ENCODE data around the gene YTHDF1. TPM values are rescaled to one million over a fixed set of nuclear protein-coding genes. Genes with fewer than 3 reads are reported as not detected.
A peak's percentile ranks its signal among the peaks of the same experiment; 100 is the strongest.

Gene YTHDF1
- total RNA-seq, 1 donor from 2014 or later, result 36.1 TPM

DNA sequence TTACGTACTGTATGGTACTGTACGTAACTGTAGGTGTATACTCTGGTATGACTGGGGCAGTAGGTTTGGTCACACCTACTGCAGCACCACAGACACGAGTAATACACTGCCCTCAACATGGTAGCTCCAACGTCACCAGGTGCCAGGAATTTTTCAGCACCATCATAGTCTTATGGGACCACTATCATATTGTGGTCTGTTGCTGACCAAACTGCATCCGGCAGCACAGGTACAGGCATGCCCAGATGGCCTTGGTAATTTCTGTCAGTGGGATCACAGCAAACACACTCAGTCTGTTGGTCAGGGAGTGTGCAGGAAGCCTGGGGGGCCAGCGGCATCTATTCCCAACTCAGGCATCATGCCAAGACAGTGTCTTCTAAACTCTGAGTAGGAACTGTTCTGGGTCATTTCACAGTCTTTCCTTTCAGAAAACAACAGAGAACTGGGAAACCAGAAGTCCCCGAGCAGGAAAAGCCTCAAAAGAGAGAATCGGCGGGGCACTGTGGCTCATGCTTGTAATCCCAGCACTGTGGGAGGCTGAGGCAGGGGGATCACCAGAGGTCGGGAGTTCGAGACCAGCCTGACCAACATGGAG lies 5.8 kb downstream of the YTHDF1 start:
- DNase-seq (ENCODE audit: low read depth), result no peak

DNA sequence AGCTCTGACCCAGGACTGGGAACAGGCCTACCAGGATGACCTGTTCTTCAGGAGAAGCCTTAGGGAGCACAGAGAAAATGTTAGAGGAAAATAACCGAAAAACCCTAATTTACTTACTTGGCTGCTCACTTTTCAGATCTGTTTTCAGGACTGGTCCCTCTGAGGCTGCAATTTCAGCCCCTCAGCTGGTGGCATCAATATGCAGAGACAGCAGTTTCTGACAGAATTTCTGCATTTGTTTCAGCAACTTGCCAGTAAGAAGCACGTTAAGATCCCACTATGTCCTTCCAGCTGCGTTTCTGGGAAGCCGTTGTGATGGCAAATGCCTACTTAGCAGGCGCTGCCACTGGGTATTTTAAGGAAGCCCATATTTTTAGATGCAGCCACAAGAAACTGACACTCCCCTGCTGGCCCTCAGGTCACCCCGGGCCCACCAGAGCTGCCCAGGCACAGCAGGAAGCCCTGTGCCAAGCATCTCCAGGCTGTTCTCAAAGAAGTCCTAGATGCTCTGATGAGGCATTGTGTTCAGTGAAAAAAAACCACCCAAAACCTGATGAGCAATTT lies 7.5 kb downstream of the YTHDF1 start:
- DNase-seq (ENCODE audit: low read depth), result peak; percentile 76

GRCh38 chr20:63206878-63207277 lies 9.1 kb downstream of the YTHDF1 start:
- DNase-seq (ENCODE audit: low read depth), result peak; percentile 81

GRCh38 chr20:63205896-63206295 lies 10.0 kb downstream of the YTHDF1 start:
- peak; percentile 42 for DNase-seq (ENCODE audit: low read depth)

- no peak for DNase-seq (ENCODE audit: low read depth)
Measured at GRCh38 chr20:63204362-63204761, 11.6 kb downstream of the YTHDF1 start.

- no peak for DNase-seq (ENCODE audit: low read depth)
Measured at GRCh38 chr20:63202811-63203526, 13.0 kb downstream of the YTHDF1 start.

- DNase-seq (ENCODE audit: low read depth), result no peak
Measured at GRCh38 chr20:63202021-63202420, 13.9 kb downstream of the YTHDF1 start.

GRCh38 chr20:63198606-63199005 lies 17.3 kb downstream of the YTHDF1 start:
- DNase-seq (ENCODE audit: low read depth), result no peak

- peak; percentile 88 for DNase-seq (ENCODE audit: low read depth)
Measured at GRCh38 chr20:63196768-63197470, 19.0 kb downstream of the YTHDF1 start.

- DNase-seq (ENCODE audit: low read depth), result no peak
Measured at GRCh38 chr20:63194797-63195173, 21.1 kb downstream of the YTHDF1 start.

DNA sequence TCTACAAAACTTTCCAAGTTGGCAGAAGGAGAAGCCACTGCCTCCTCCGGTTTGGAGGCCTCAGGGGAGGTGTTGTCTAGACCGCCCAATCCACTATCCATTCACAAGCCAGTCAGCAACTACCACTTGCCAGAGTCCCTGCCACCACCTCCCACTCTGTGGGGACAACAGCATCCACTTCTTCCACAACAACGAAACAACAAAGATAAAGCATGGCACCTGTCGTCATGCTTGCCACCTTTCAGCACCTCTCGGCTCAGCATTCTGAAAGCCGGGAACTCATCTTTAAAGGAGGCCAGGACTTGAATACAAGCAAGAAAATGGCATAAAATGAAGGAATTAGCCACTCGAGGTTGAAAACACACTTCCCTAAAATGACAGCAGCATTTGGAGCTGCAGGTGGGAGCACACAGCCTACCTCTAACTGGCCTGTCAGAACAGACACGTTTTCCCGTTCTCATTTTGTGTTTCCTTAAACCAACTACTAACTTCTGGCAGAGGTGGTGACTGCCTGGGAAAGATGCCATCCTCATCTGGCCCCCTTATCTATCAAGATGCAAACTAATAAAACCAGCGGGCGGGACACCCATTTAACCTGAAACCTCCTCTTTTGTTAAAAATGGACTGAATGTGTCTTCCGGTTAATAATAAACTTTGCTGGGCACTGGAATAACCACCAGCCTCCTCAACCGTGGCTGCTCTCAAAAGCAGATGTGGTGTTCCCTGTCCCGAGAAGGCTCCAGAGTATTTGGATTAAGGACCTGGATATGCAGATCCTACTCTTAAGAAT lies 21.7 kb downstream of the YTHDF1 start:
- no peak for DNase-seq (ENCODE audit: low read depth)

GRCh38 chr20:63192721-63193120 lies 23.2 kb downstream of the YTHDF1 start:
- no peak for DNase-seq (ENCODE audit: low read depth)

DNA sequence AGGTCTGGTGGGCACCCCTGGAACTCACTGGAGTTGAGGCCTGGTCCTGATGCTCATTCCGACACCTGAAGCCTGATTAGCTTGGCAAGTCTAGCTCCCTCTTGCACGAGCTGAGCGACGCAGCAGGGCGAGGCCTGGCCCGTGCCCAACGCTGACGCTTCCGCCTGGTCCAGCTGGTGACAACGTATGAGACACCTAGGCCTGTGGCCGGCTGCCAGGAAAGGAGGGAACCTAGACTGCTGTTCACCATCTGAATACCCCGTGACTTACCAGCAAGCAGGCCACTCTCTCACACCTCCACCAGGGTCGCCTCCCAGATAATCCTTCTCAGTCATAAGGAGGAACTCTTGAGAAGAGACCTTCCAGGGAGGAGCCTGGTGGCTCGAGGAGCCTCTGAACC lies 24.5 kb downstream of the YTHDF1 start:
- DNase-seq (ENCODE audit: low read depth), result no peak

DNA sequence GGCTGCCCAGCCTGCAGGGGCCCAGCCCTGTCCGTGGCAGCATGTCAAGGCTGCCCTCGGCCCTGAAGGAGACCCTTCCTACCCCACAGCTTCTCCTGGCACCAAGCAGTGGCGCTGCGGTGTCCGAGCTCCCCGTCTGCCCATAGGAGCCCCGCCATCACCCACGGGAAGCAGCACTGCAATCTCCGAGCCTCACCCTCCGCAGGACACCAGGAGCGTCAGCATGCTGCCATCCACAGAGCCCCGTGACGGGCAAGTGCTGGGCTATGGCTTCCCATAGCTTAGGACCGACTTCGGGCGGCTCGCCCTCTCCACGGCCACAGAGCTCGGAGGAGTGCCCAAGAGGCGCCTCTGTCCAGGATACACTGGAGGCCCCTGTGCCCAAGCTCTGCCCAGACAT lies 25.1 kb downstream of the YTHDF1 start:
- no peak for DNase-seq (ENCODE audit: low read depth)

GRCh38 chr20:63189846-63190559 lies 25.9 kb downstream of the YTHDF1 start:
- no peak for DNase-seq (ENCODE audit: low read depth)

DNA sequence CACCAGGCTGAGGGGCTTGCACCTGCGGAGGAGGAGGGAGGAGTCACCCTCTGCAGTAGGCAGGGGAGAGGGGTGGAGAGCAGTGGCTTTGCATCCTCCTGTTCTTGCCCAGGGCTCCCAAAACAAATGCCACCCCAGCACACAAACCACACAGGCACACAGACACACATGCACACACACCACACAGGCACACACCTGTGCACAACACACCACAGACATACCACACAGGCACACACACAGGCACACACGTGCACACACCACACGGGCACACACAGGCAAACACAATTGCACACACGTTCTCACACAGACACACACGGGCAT lies 26.6 kb downstream of the YTHDF1 start:
- DNase-seq (ENCODE audit: low read depth), result no peak

DNA sequence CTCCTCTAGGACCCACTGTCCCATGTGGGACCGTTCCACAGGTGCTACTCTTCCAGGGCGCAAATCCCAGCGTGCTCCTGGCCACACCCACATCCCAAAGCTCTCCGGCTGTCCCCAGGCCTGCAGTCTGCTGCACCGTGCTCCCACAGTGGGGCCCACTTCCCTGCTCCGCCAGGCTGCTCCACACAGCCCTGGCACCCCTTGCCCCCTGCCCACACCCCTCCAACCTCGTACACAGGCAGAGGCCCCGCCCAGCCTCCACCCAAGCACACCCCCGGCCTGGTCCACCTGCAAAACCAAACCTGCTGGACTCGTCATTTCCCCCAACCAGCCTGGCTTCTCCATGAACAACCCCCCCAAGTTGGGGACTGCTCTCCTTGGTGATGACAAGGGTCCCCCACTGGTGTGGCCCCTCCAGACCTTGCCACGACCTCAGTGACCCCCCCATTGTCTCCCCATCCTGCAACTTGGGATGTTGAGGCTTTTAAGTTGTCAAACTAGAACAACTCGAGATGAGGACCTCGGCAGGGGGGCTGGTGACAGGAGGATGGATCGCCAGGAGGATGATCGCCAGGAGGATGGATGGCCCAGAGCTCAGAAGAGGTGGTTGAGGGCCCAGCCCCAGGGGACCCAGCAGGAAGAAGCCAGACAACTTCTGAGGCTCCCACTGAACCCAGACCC lies 27.1 kb downstream of the YTHDF1 start:
- DNase-seq (ENCODE audit: low read depth), result no peak

DNA sequence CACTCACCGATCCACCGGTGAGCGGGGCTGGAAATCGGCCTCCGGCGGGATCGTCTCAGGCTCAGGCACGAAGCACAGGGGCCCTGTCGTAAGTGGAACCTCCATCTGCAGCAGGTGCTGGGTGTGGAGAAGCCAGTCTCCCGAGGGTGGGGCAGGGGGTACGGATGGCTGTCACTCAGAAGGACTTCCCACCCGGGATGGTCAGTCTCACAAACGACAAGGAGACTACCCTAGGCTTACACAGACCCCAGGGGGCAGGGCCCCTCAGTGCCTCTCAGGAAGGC lies 27.8 kb downstream of the YTHDF1 start:
- no peak for DNase-seq (ENCODE audit: low read depth)

- no peak for DNase-seq (ENCODE audit: low read depth)
Measured at GRCh38 chr20:63187338-63188158, 28.4 kb downstream of the YTHDF1 start.

Data from myocyte (in vitro differentiated cells).